B cell (primary cell): ENCODE measurements around the gene DLGAP5. TPM values are rescaled to one million over a fixed set of nuclear protein-coding genes. Genes with fewer than 3 reads are reported as not detected.

Experiments
- ATAC-seq: fragments of 200-7000 bp; cut with Tn5 transposase; one replicate; pipeline ENCODE4 v1.10.0; 2021; ENCODE audit warnings: low read depth, mild to moderate bottlenecking, moderate number of reproducible peaks, moderate library complexity
- CTCF ChIA-PET: fragments of 350-600 bp; sonication (Branson Sonifier 250); formaldehyde crosslinking; loops from one replicate; lab custom pipeline; 2021; ENCODE audit warnings: antibody characterized with exemption, inconsistent platforms; lab: Charles Lee
- POLR2A ChIA-PET: fragments of 350-600 bp; sonication (Branson Sonifier 250); formaldehyde crosslinking; loops from one replicate; lab custom pipeline; 2021; ENCODE audit warnings: antibody characterized with exemption; lab: Charles Lee
- DNase-seq: peaks from one replicate; pipeline ENCODE4 v3.0.0; 2013
- H2AFZ ChIP-seq: 2 replicates; pipeline ENCODE4 v1.6.1; 2012; ENCODE audit warnings: mild to moderate bottlenecking, low read depth, low read length; ENCODE audit not compliant: insufficient read depth, poor library complexity, severe bottlenecking
- H3K27ac ChIP-seq, 2 donors: 1 replicate in 1 of 2; 2 replicates in 1 of 2; pipeline ENCODE4 v1.5.1; 2012 to 2013; ENCODE audit warnings: low read length in 2 of 2, mild to moderate bottlenecking in 2 of 2, moderate library complexity in 1 of 2
- H3K27me3 ChIP-seq, 4 experiments: fragments of 200-600 bp in 1 of 4; sonication (generic) in 1 of 4; replicated peaks in 1 of 4; 1 replicate in 2 of 4; 2 replicates in 2 of 4; pipeline versions ENCODE4 v1.6.1 to v1.7.0; 2013 to 2016; ENCODE audit warnings: low read length in 3 of 4, mild to moderate bottlenecking in 2 of 4, mixed read lengths in 1 of 4, moderate library complexity in 1 of 4; ENCODE audit not compliant: insufficient read depth in 4 of 4, control insufficient read depth in 3 of 4; ENCODE audit errors: control extremely low read depth in 1 of 4
- H3K36me3 ChIP-seq, 2 experiments: replicated peaks in 1 of 2; 1 replicate in 1 of 2; 2 replicates in 1 of 2; pipeline versions ENCODE4 v1.6.1 to v1.7.1; 2013; ENCODE audit warnings: low read length in 1 of 2; ENCODE audit not compliant: insufficient read depth in 2 of 2, control insufficient read depth in 1 of 2; ENCODE audit errors: control extremely low read depth in 1 of 2, extremely low read depth in 1 of 2
- H3K4me1 ChIP-seq, 2 donors: fragments of 200-600 bp in 1 of 2; sonication (generic) in 1 of 2; 1 replicate in 1 of 2; 2 replicates in 1 of 2; pipeline versions ENCODE4 v1.5.1 to v1.6.1; 2013 to 2017; ENCODE audit warnings: low read length in 2 of 2; ENCODE audit not compliant: control insufficient read depth in 2 of 2, insufficient read depth in 2 of 2
- H3K4me2 ChIP-seq: replicated peaks from 2 replicates; pipeline ENCODE3; 2012; ENCODE audit warnings: mild to moderate bottlenecking, low read depth, low read length; ENCODE audit not compliant: poor library complexity, severe bottlenecking
- H3K4me3 ChIP-seq, 5 experiments: fragments of 200-600 bp in 1 of 5; sonication (generic) in 1 of 5; 1 replicate in 3 of 5; 2 replicates in 2 of 5; pipeline versions ENCODE4 v1.5.1 to v1.7.0; 2011 to 2016; ENCODE audit warnings: low read length in 4 of 5, mild to moderate bottlenecking in 4 of 5, low read depth in 2 of 5, control low read depth in 1 of 5, moderate library complexity in 1 of 5; ENCODE audit not compliant: insufficient read depth in 1 of 5; ENCODE audit errors: control extremely low read depth in 1 of 5, extremely low read depth in 1 of 5
- H3K79me2 ChIP-seq: fragments of 200-600 bp; sonication (generic); one replicate; pipeline ENCODE4 v1.6.0; 2016; ENCODE audit warnings: low read length; ENCODE audit not compliant: control insufficient read depth, insufficient read depth
- H3K9ac ChIP-seq: fragments of 200-600 bp; sonication (generic); 2 replicates; pipeline ENCODE4 v1.6.1; 2017; ENCODE audit warnings: mild to moderate bottlenecking, low read length, moderate library complexity
- H3K9me3 ChIP-seq, 3 donors: one replicate each; pipeline versions ENCODE4 v1.6.1 to v1.7.1; 2013; ENCODE audit warnings: low read length in 2 of 3; ENCODE audit not compliant: control insufficient read depth in 2 of 3, insufficient read depth in 1 of 3; ENCODE audit errors: control extremely low read depth in 1 of 3
- H4K20me1 ChIP-seq: 2 replicates; pipeline ENCODE4 v1.6.0; 2012; ENCODE audit warnings: mild to moderate bottlenecking, low read length; ENCODE audit not compliant: insufficient read depth, control insufficient read depth, poor library complexity, severe bottlenecking
- H3K27ac Mint-ChIP-seq: one replicate; pipeline ENCODE4 v1.8.0; 2021; ENCODE audit warnings: mixed read lengths
- H3K27me3 Mint-ChIP-seq: one replicate; pipeline ENCODE4 v1.8.0; 2021; ENCODE audit warnings: mixed read lengths
- H3K4me1 Mint-ChIP-seq: one replicate; pipeline ENCODE4 v1.8.0; 2021; ENCODE audit warnings: mixed read lengths
- H3K4me3 Mint-ChIP-seq: one replicate; pipeline ENCODE4 v1.8.0; 2021; ENCODE audit warnings: mixed read lengths
- H3K9me3 Mint-ChIP-seq: one replicate; pipeline ENCODE4 v1.8.0; 2022; ENCODE audit warnings: mixed read lengths; ENCODE audit not compliant: insufficient read depth
- CTCF ChIP-seq: fragments of 200-600 bp; IDR thresholded peaks from one replicate; pipeline ENCODE4 v1.8.0; 2022; ENCODE audit warnings: antibody characterized with exemption, mild to moderate bottlenecking
- EZH2 ChIP-seq: IDR thresholded peaks from 2 replicates; pipeline ENCODE4 v1.6.1; 2012; ENCODE audit warnings: borderline replicate concordance, low read depth, mild to moderate bottlenecking, moderate library complexity, low read length; ENCODE audit not compliant: insufficient read depth, poor library complexity, severe bottlenecking
- WGBS: methylation state at CpG from one replicate; pipeline ENCODE4 v1.1.5; 2013; ENCODE audit warnings: missing lambda C conversion rate; ENCODE audit not compliant: insufficient coverage; 5-methylcytosine and 5-hydroxymethylcytosine counted together
- intact Hi-C: fragments of 100-400 bp; cut with micrococcal nuclease; formaldehyde crosslinking; loops from one replicate; pipeline ENCODE4 v1.10.0; 2022
- polyA plus RNA-seq: library from polyadenylated mRNA; depleted of rRNA; stranded (reverse); fragments of >200 nt; gene quantifications from 2 replicates; pipeline ENCODE4 v1.2.3, GENCODE V29; 2012
- total RNA-seq, 2 donors: library from RNA; stranded (reverse); fragments of 120-200 nt in 1 of 2; gene quantifications; 1 replicate in 1 of 2; 2 replicates in 1 of 2; pipeline versions ENCODE4 v1.2.3 to v1.2.4, GENCODE V29; 2013 to 2022

The DLGAP5 gene
- total and polyA plus RNA-seq, 2 donors (not counting 1 experiment from before 2014, with no cell fraction given), result 0.12 TPM; not detected in 1

GRCh38 chr14:55103971-55104954, 87.1 kb downstream of the DLGAP5 start:
- H3K4me3 ChIP-seq, result no peak overlapping the region
- H3K9me3 ChIP-seq, result peaks cover 0 to 3% (median 3%) of the 10 kb centered on the region in 3 donors
- Mint-ChIP-seq H3K4me3 (peak overlapping the region; percentile 20), H3K9me3 (peaks cover 6% of the 10 kb centered on the region), H3K27ac (peak overlapping the region; percentile 16), H3K27me3 (no peaks in the 10 kb centered on the region), H3K4me1 (peaks cover 33% of the 10 kb centered on the region)
- DNase-seq (no peak), ATAC-seq (no peak)
- WGBS, result 100% methylated on average over 3 of the region's 6 CpGs
- intact Hi-C loops, result loop anchor here (2.0 kb wide), 1 partner anchor 15 kb away; no protein-coding TSS in a partner anchor
- no peaks in the 10 kb centered on the region for H4K20me1 ChIP-seq
- peaks cover 20 to 27% of the 10 kb centered on the region in 2 donors for H3K4me1 ChIP-seq
- TF ChIP-seq CTCF, result no peak
- no peak for TF ChIP-seq EZH2
- no peaks in the 10 kb centered on the region for H3K27me3 ChIP-seq
- no peak overlapping the region for H3K27ac ChIP-seq
- H3K36me3 ChIP-seq, result no peaks in the 10 kb centered on the region
- H3K79me2 ChIP-seq, result no peaks in the 10 kb centered on the region
- ChIA-PET POLR2A (no interaction called here), CTCF (interaction anchor here (0.6 to 1.7 kb wide), 4 partner anchors 15 to 53 kb away, joined by 4 to 9 read pairs (median 6); partner anchors contain the start of gene MAPK1IP1L)
- H3K9ac ChIP-seq, result no peak overlapping the region
- no peak overlapping the region for H2AFZ ChIP-seq
- no peak overlapping the region for H3K4me2 ChIP-seq
